A673 (cell line): Measurements from ENCODE around the gene SLC12A6. TPM values are rescaled to one million over a fixed set of nuclear protein-coding genes. Genes with fewer than 3 reads are reported as not detected.
"Not testable (repeated sequence)": the region's sequence is repeated elsewhere in the genome, so short reads cannot be mapped to it uniquely, and the experiment has no call there.

Source experiments
- Bru-seq: library from RNA; stranded (reverse); fragments of 400-500 nt; gene quantifications from one replicate; lab custom pipeline; 2021; lab: Mats Ljungman, UMichigan
- BruChase-seq, 2 experiments: library from RNA; stranded (reverse); fragments of 400-500 nt; gene quantifications; one replicate each; lab custom pipeline; 2021; lab: Mats Ljungman, UMichigan
- BruUV-seq: library from RNA; stranded (reverse); fragments of 400-500 nt; replicated peaks from 2 replicates; lab custom pipeline; 2021; lab: Mats Ljungman, UMichigan
- CTCF ChIA-PET: fragments of 300-600 bp; sonication (Branson Sonifier 250); formaldehyde crosslinking; loops from one replicate; lab custom pipeline; 2022; ENCODE audit warnings: antibody characterized with exemption; lab: Charles Lee
- POLR2A ChIA-PET: fragments of 300-600 bp; sonication (Branson Sonifier 250); formaldehyde crosslinking; loops from one replicate; lab custom pipeline; 2022; ENCODE audit warnings: antibody characterized with exemption; ENCODE audit not compliant: low non-redundant PET; lab: Charles Lee
- DNase-seq: peaks from one replicate; pipeline ENCODE4 v3.0.0-alpha.2; 2015; ENCODE audit warnings: low spot score
- H3K27ac ChIP-seq: fragments of 200-600 bp; sonication (generic); 2 replicates; pipeline ENCODE4 v1.5.1; 2016; ENCODE audit warnings: mixed run types, low read depth, mild to moderate bottlenecking, mixed read lengths, antibody characterized with exemption, low read length; ENCODE audit not compliant: poor library complexity, severe bottlenecking
- H3K27me3 ChIP-seq: fragments of 200-600 bp; sonication (generic); replicated peaks from 2 replicates; pipeline ENCODE4 v1.6.1; 2017; ENCODE audit warnings: mixed run types, low read depth, mild to moderate bottlenecking, mixed read lengths, antibody characterized with exemption, low read length; ENCODE audit not compliant: insufficient read depth, poor library complexity
- H3K36me3 ChIP-seq: fragments of 200-600 bp; sonication (generic); 2 replicates; pipeline ENCODE4 v1.6.1; 2016; ENCODE audit warnings: mixed run types, mild to moderate bottlenecking, mixed read lengths, antibody characterized with exemption, low read length; ENCODE audit not compliant: insufficient read depth, poor library complexity, severe bottlenecking
- H3K4me1 ChIP-seq: fragments of 200-600 bp; sonication (generic); 2 replicates; pipeline ENCODE4 v1.6.1; 2017; ENCODE audit warnings: mixed run types, mild to moderate bottlenecking, mixed read lengths, antibody characterized with exemption, low read length; ENCODE audit not compliant: insufficient read depth, poor library complexity, severe bottlenecking
- H3K4me3 ChIP-seq: fragments of 200-600 bp; sonication (generic); 2 replicates; pipeline ENCODE4 v1.5.1; 2016; ENCODE audit warnings: low read depth, mixed run types, mild to moderate bottlenecking, mixed read lengths, low read length; ENCODE audit not compliant: poor library complexity, severe bottlenecking
- H3K9me3 ChIP-seq: fragments of 200-600 bp; sonication (generic); 2 replicates; pipeline ENCODE4 v1.6.1; 2016; ENCODE audit warnings: mixed run types, low read depth, mild to moderate bottlenecking, mixed read lengths, antibody characterized with exemption, low read length; ENCODE audit not compliant: poor library complexity, severe bottlenecking
- CTCF ChIP-seq: fragments of 300-800, 200-600 bp; sonication (generic); conservative IDR thresholded peaks from 2 replicates; pipeline ENCODE4 v1.5.1; 2017; ENCODE audit warnings: low read depth, mild to moderate bottlenecking, antibody characterized with exemption, low read length, moderate library complexity, mixed read lengths
- EZH2 ChIP-seq: fragments of 200-600 bp; sonication (generic); IDR thresholded peaks from 2 replicates; pipeline ENCODE4 v1.6.1; 2017; ENCODE audit warnings: borderline replicate concordance, low read depth, mild to moderate bottlenecking, mixed read lengths, antibody characterized with exemption, low read length; ENCODE audit not compliant: poor library complexity, severe bottlenecking
- intact Hi-C: fragments of 100-400 bp; cut with micrococcal nuclease; formaldehyde crosslinking; loops from one replicate; pipeline ENCODE4 v1.10.0; 2022; ENCODE audit not compliant: unreplicated experiment
- long read RNA-seq: library from polyadenylated mRNA; stranded (forward); transcript quantifications from one replicate; pipeline ENCODE4 v2.0.0, GENCODE V29; 2022
- total RNA-seq: library from RNA; stranded (reverse); gene quantifications from 2 replicates; pipeline ENCODE4 v1.2.3, GENCODE V29; 2021

The SLC12A6 gene
- 17.2 and 17.4 TPM in 2 replicates for total RNA-seq
- percentile 61 among the genes with signal in this experiment for Bru-seq, nascent RNA
- percentile 57 among the genes with signal in this experiment for BruChase-seq, experiment 1, labeled RNA remaining after a 2-hour chase
- BruChase-seq, experiment 2, labeled RNA remaining after a 6-hour chase, result percentile 67 among the genes with signal in this experiment
- long read RNA-seq, full-length matches to known transcripts, result 5 of 9 reads
- long read RNA-seq, partial matches to known transcripts, result 2 of 9 reads
- long read RNA-seq, other reads (novel, unspliced or antisense), result 2 of 9 reads

GRCh38 chr15:34337557-34338306, at the start of gene SLC12A6:
Gene SLC12A6 (minus strand): TSS chr15:34337781. CDS start chr15:34336680, 1,101 bp downstream.
- CTCF ChIA-PET, result interaction anchor here (1.4 kb wide), 1 partner anchor 30 kb away, joined by 5 read pairs; the partner anchor contains the start of gene LPCAT4
- peak; percentile 95 for DNase-seq
- H3K4me1 ChIP-seq, result peaks cover 33% of the 10 kb centered on the region
- H3K9me3 ChIP-seq, result no peaks in the 10 kb centered on the region
- TF ChIP-seq CTCF (no peak), EZH2 (no peak)
- POLR2A ChIA-PET, result interaction anchor here (0.7 kb wide), 1 partner anchor 15 kb away, joined by 5 read pairs; no protein-coding TSS in a partner anchor
- H3K4me3 ChIP-seq, result peak within 1 kb of the TSS; percentile 63
- intact Hi-C loops, result no loop called here
- H3K27me3 ChIP-seq, result no peaks in the 10 kb centered on the region
- BruUV-seq, result no TSS peak
- H3K27ac ChIP-seq, result peak within 1 kb of the TSS; percentile 71
- peaks cover 35% of the 10 kb centered on the region for H3K36me3 ChIP-seq

- POLR2A ChIA-PET, result not testable (repeated sequence)
Measured at GRCh38 chr15:34381829-34382521, 44.4 kb upstream of the SLC12A6 start.

GRCh38 chr15:34380491-34380890, 42.9 kb upstream of the SLC12A6 start:
- CTCF ChIA-PET, BruUV-seq, H3K27me3 ChIP-seq, DNase-seq, H3K27ac ChIP-seq, H3K4me1 ChIP-seq, H3K36me3 ChIP-seq, H3K4me3 ChIP-seq, intact Hi-C loops, POLR2A ChIA-PET, H3K9me3 ChIP-seq: not testable (repeated sequence)

More at GRCh38 chr15:34381829-34382521, 44.4 kb upstream of the SLC12A6 start:
- H3K27me3 ChIP-seq, BruUV-seq, H3K27ac ChIP-seq, DNase-seq, H3K36me3 ChIP-seq, H3K4me3 ChIP-seq, intact Hi-C loops, CTCF ChIA-PET, H3K9me3 ChIP-seq, H3K4me1 ChIP-seq: not testable (repeated sequence)

- CTCF ChIA-PET, result no interaction called here
Measured at GRCh38 chr15:34376856-34377255, 39.3 kb upstream of the SLC12A6 start.

GRCh38 chr15:34375541-34375940, 38.0 kb upstream of the SLC12A6 start:
- POLR2A ChIA-PET, CTCF ChIA-PET, intact Hi-C loops: not testable (repeated sequence)

More at GRCh38 chr15:34376856-34377255, 39.3 kb upstream of the SLC12A6 start:
- no TSS peak for BruUV-seq
- no peak for DNase-seq
- Histone ChIP-seq H3K27me3 (no peaks in the 10 kb centered on the region), H3K4me3 (no peak overlapping the region), H3K36me3 (no peaks in the 10 kb centered on the region), H3K4me1 (no peaks in the 10 kb centered on the region), H3K27ac (no peak overlapping the region), H3K9me3 (no peaks in the 10 kb centered on the region)
- TF ChIP-seq EZH2 (no peak), CTCF (no peak)
- intact Hi-C loops, result no loop called here
- POLR2A ChIA-PET, result no interaction called here

More at GRCh38 chr15:34375541-34375940, 38.0 kb upstream of the SLC12A6 start:
- H3K27ac ChIP-seq, H3K4me1 ChIP-seq, H3K36me3 ChIP-seq, DNase-seq, BruUV-seq, H3K9me3 ChIP-seq, H3K4me3 ChIP-seq, H3K27me3 ChIP-seq: not testable (repeated sequence)
